GM23248 (cell line): ENCODE data around the gene SLC30A3. TPM values are rescaled to one million over a fixed set of nuclear protein-coding genes. Genes with fewer than 3 reads are reported as not detected.
A peak's percentile ranks its signal among the peaks of the same experiment; 100 is the strongest.

ENCODE experiments used
- DNase-seq: peaks from one replicate; pipeline ENCODE4 v3.0.0-alpha.2; 2015
- H2AFZ ChIP-seq: fragments of 200-600 bp; sonication (generic); 2 replicates; pipeline ENCODE4 v1.6.1; 2016; ENCODE audit warnings: antibody characterized with exemption
- H3F3A ChIP-seq: fragments of 200-600 bp; sonication (generic); 2 replicates; pipeline ENCODE4 v1.6.1; 2016; ENCODE audit warnings: mild to moderate bottlenecking, antibody characterized with exemption, mixed run types; ENCODE audit not compliant: insufficient read depth
- H3K27ac ChIP-seq: fragments of 200-600 bp; sonication (generic); 2 replicates; pipeline ENCODE4 v1.5.1; 2016; ENCODE audit warnings: mild to moderate bottlenecking
- H3K27me3 ChIP-seq: fragments of 200-600 bp; sonication (generic); replicated peaks from 2 replicates; pipeline ENCODE4 v1.6.1; 2016; ENCODE audit warnings: mild to moderate bottlenecking; ENCODE audit not compliant: insufficient read depth
- H3K36me3 ChIP-seq: fragments of 200-600 bp; sonication (generic); 2 replicates; pipeline ENCODE4 v1.6.1; 2016; ENCODE audit warnings: low read depth, mild to moderate bottlenecking
- H3K4me1 ChIP-seq: fragments of 200-600 bp; sonication (generic); 2 replicates; pipeline ENCODE4 v1.6.1; 2016; ENCODE audit warnings: mild to moderate bottlenecking; ENCODE audit not compliant: insufficient read depth
- H3K4me2 ChIP-seq: fragments of 200-600 bp; sonication (generic); one replicate; pipeline ENCODE4 v1.6.1; 2016; ENCODE audit warnings: mild to moderate bottlenecking; ENCODE audit not compliant: unreplicated experiment
- H3K4me3 ChIP-seq: fragments of 200-600 bp; sonication (generic); 2 replicates; pipeline ENCODE4 v1.5.1; 2016; ENCODE audit warnings: mild to moderate bottlenecking
- H3K79me2 ChIP-seq: fragments of 200-600 bp; sonication (generic); 2 replicates; pipeline ENCODE4 v1.6.1; 2016; ENCODE audit warnings: mild to moderate bottlenecking; ENCODE audit not compliant: insufficient read depth
- H3K9ac ChIP-seq: fragments of 200-600 bp; sonication (generic); 2 replicates; pipeline ENCODE4 v1.6.1; 2016; ENCODE audit warnings: mild to moderate bottlenecking
- H3K9me2 ChIP-seq: fragments of 200-600 bp; sonication (generic); 2 replicates; pipeline ENCODE4 v1.6.1; 2016; ENCODE audit warnings: mixed run types, mild to moderate bottlenecking, moderate library complexity; ENCODE audit not compliant: insufficient read depth
- H3K9me3 ChIP-seq: fragments of 200-600 bp; sonication (generic); one replicate; pipeline ENCODE4 v1.6.1; 2017; ENCODE audit warnings: low read depth
- H4K20me1 ChIP-seq: fragments of 200-600 bp; sonication (generic); 2 replicates; pipeline ENCODE4 v1.6.0; 2016; ENCODE audit not compliant: insufficient read depth
- EZH2 ChIP-seq: fragments of 200-600 bp; sonication (generic); IDR thresholded peaks from 2 replicates; pipeline ENCODE4 v1.6.1; 2018; ENCODE audit warnings: antibody characterized with exemption, mild to moderate bottlenecking; ENCODE audit not compliant: insufficient read depth, poor library complexity, severe bottlenecking
- EZH2phosphoT487 ChIP-seq: fragments of 200-600 bp; sonication (generic); IDR thresholded peaks from 2 replicates; pipeline ENCODE4 v1.6.1; 2018; ENCODE audit warnings: antibody characterized with exemption, moderate library complexity, mild to moderate bottlenecking, low read depth; ENCODE audit not compliant: insufficient read depth
- WGBS, 2 experiments: methylation state at CpG; one replicate each; pipeline ENCODE4 v1.1.6; 2015 to 2017; ENCODE audit warnings: low lambda C conversion rate in 2 of 2, low coverage in 1 of 2; ENCODE audit errors: missing lambda C conversion rate in 2 of 2; 5-methylcytosine and 5-hydroxymethylcytosine counted together
- in situ Hi-C: fragments of 300-500 bp; cut with MboI; formaldehyde crosslinking; loops from 2 replicates; pipeline ENCODE4 v1.15.0; 2020
- polyA plus RNA-seq: library from polyadenylated mRNA; unstranded; fragments of >200 nt; fragmentation: Nextera tagmentation; extraction: Ambion mirVana; gene quantifications from 2 replicates; pipeline ENCODE4 v1.2.1, GENCODE V29; 2016
- total RNA-seq: library from RNA; depleted of rRNA; stranded (reverse); fragments of >200 nt; shearing (Covaris generic); gene quantifications from 2 replicates; pipeline ENCODE4 v1.2.3, GENCODE V29; 2014; rRNA removed

SLC30A3 gene
- not detected in 2 replicates for total RNA-seq
- not detected in 2 replicates for polyA plus RNA-seq

GRCh38 chr2:27262379-27263286, at the start of gene SLC30A3:
TSS of gene SLC30A3 (minus strand) at chr2:27263047. CDS start at chr2:27262906, 141 bp downstream.
- H3F3A ChIP-seq: no peaks in the 10 kb centered on the region
- H3K9me2 ChIP-seq: no peaks in the 10 kb centered on the region
- H3K36me3 ChIP-seq: no peaks in the 10 kb centered on the region
- H3K27ac ChIP-seq: no peak within 1 kb of the TSS
- no peak within 1 kb of the TSS for H3K9ac ChIP-seq
- TF ChIP-seq EZH2 (peak; percentile 46), EZH2phosphoT487 (peak; percentile 84; the same call in 1 of the 2 replicates)
- H3K4me2 ChIP-seq: peak within 1 kb of the TSS; percentile 39
- H3K27me3 ChIP-seq: peaks cover 72% of the 10 kb centered on the region
- peak within 1 kb of the TSS; percentile 47 for H2AFZ ChIP-seq
- peak; percentile 69 for DNase-seq
- no peaks in the 10 kb centered on the region for H3K4me1 ChIP-seq
- in situ Hi-C loops: no loop called here
- no peaks in the 10 kb centered on the region for H4K20me1 ChIP-seq
- H3K9me3 ChIP-seq: no peaks in the 10 kb centered on the region
- no peaks in the 10 kb centered on the region for H3K79me2 ChIP-seq
- H3K4me3 ChIP-seq: peak within 1 kb of the TSS; percentile 31
- 3 to 4% methylated on average over 41 to 80 of the region's 96 CpGs for WGBS, 2 experiments

GRCh38 chr2:27312152-27312551, 49.3 kb upstream of the SLC30A3 start:
- H4K20me1 ChIP-seq: no peaks in the 10 kb centered on the region
- H3K4me3 ChIP-seq: no peak overlapping the region
- in situ Hi-C loops: no loop called here
- H3K36me3 ChIP-seq: no peaks in the 10 kb centered on the region; the same call in 1 of the 2 replicates
- H3K4me1 ChIP-seq: 0 out of 2 replicates have a peak, but pooled peaks cover under 1% of the 10 kb centered on the region
- 98 to 100% methylated on average over 3 of the region's 3 CpGs for WGBS, 2 experiments
- DNase-seq: no peak
- H3K9ac ChIP-seq: no peak overlapping the region
- H3K4me2 ChIP-seq: no peak overlapping the region
- no peak overlapping the region for H2AFZ ChIP-seq
- H3K27me3 ChIP-seq: peaks cover 9% of the 10 kb centered on the region
- no peak for TF ChIP-seq EZH2phosphoT487
- no peak for TF ChIP-seq EZH2
- H3K9me3 ChIP-seq: no peaks in the 10 kb centered on the region
- H3F3A ChIP-seq: no peaks in the 10 kb centered on the region
- no peaks in the 10 kb centered on the region for H3K79me2 ChIP-seq
- H3K27ac ChIP-seq: no peak overlapping the region
- no peaks in the 10 kb centered on the region for H3K9me2 ChIP-seq

- Histone ChIP-seq H3K27ac (no peak overlapping the region), H4K20me1 (no peaks in the 10 kb centered on the region), H3K27me3 (peaks cover 20% of the 10 kb centered on the region), H3F3A (no peaks in the 10 kb centered on the region), H3K36me3 (no peaks in the 10 kb centered on the region; the same call in 1 of the 2 replicates), H3K4me3 (no peak overlapping the region), H2AFZ (no peak overlapping the region), H3K9me3 (no peaks in the 10 kb centered on the region), H3K4me2 (no peak overlapping the region), H3K9ac (no peak overlapping the region), H3K79me2 (no peaks in the 10 kb centered on the region), H3K4me1 (0 out of 2 replicates have a peak, but pooled peaks cover 4% of the 10 kb centered on the region), H3K9me2 (no peaks in the 10 kb centered on the region)
- TF ChIP-seq EZH2phosphoT487 (no peak), EZH2 (no peak)
- in situ Hi-C loops: no loop called here
- WGBS, 2 experiments: 97 to 99% methylated on average over 6 of the region's 6 CpGs
- no peak for DNase-seq
Observed at GRCh38 chr2:27309651-27310050, 46.8 kb upstream of the SLC30A3 start.

- Histone ChIP-seq H3K4me1 (0 out of 2 replicates have a peak, but pooled peaks cover 4% of the 10 kb centered on the region), H3K36me3 (no peaks in the 10 kb centered on the region; the same call in 1 of the 2 replicates), H3K9me3 (no peaks in the 10 kb centered on the region), H3K9ac (no peak within 1 kb of the TSS), H3K27me3 (peaks cover 20% of the 10 kb centered on the region), H3K4me2 (no peak within 1 kb of the TSS), H4K20me1 (no peaks in the 10 kb centered on the region), H3K9me2 (no peaks in the 10 kb centered on the region), H3K79me2 (no peaks in the 10 kb centered on the region), H2AFZ (no peak within 1 kb of the TSS), H3F3A (no peaks in the 10 kb centered on the region), H3K4me3 (no peak within 1 kb of the TSS), H3K27ac (no peak within 1 kb of the TSS)
- in situ Hi-C loops: no loop called here
- TF ChIP-seq EZH2: peak; percentile 84
- TF ChIP-seq EZH2phosphoT487: no peak
- 17% methylated on average over 24 to 25 of the region's 25 CpGs for WGBS, 2 experiments
- DNase-seq: peak; percentile 72
Observed at GRCh38 chr2:27308359-27308881, 45.6 kb upstream of the SLC30A3 start, which contains the start of gene UCN. TSS of gene UCN (minus strand) at chr2:27308445. CDS start at chr2:27307895, 550 bp downstream.
